WTC11 (cell line): ENCODE measurements around the gene MCF2L. TPM values are rescaled to one million over a fixed set of nuclear protein-coding genes. Genes with fewer than 3 reads are reported as not detected.

Experiments
- ATAC-seq: fragments of 200-7000 bp; cut with Tn5 transposase; 2 replicates; pipeline ENCODE4 v1.10.0; 2021; ENCODE audit warnings: mild to moderate bottlenecking, moderate library complexity
- CTCF ChIA-PET: fragments of 300-600 bp; sonication (Branson Sonifier 250); formaldehyde crosslinking; loops from one replicate; lab custom pipeline; 2021; ENCODE audit warnings: antibody characterized with exemption; lab: Charles Lee
- POLR2A ChIA-PET: fragments of 350-600 bp; sonication (Branson Sonifier 250); formaldehyde crosslinking; loops from one replicate; lab custom pipeline; 2021; ENCODE audit warnings: antibody characterized with exemption; lab: Charles Lee
- DNase-seq: peaks from one replicate; pipeline ENCODE4 v3.0.0; 2021; ENCODE audit warnings: low spot score
- H3K27ac Mint-ChIP-seq: 2 replicates; pipeline ENCODE4 v1.8.0; 2021; ENCODE audit warnings: mixed read lengths
- H3K27me3 Mint-ChIP-seq: 2 replicates; pipeline ENCODE4 v1.8.0; 2021; ENCODE audit warnings: low read depth, mild to moderate bottlenecking, moderate library complexity, mixed read lengths
- H3K36me3 Mint-ChIP-seq: 2 replicates; pipeline ENCODE4 v1.8.0; 2021; ENCODE audit warnings: mixed read lengths
- H3K4me1 Mint-ChIP-seq: 2 replicates; pipeline ENCODE4 v1.8.0; 2022; ENCODE audit warnings: mixed read lengths
- H3K4me3 Mint-ChIP-seq: 2 replicates; pipeline ENCODE4 v1.8.0; 2021; ENCODE audit warnings: mild to moderate bottlenecking, moderate library complexity, mixed read lengths
- H3K9me3 Mint-ChIP-seq: 2 replicates; pipeline ENCODE4 v1.8.0; 2021; ENCODE audit warnings: mixed read lengths
- AR ChIP-seq: fragments of 250-450 bp; sonication (Bioruptor Pico); IDR thresholded peaks from 2 replicates; pipeline ENCODE4 v1.9.0; 2021; ENCODE audit warnings: mild to moderate bottlenecking
- CREB1 ChIP-seq: sonication (generic); formaldehyde crosslinking; IDR thresholded peaks from 2 replicates; pipeline ENCODE4 v1.8.0; 2023; ENCODE audit warnings: mild to moderate bottlenecking, missing genetic modification reagents
- E2F4 ChIP-seq: sonication (generic); formaldehyde crosslinking; IDR thresholded peaks from 2 replicates; pipeline ENCODE4 v1.8.1; 2022; ENCODE audit warnings: low read depth, mild to moderate bottlenecking, moderate library complexity, missing genetic modification reagents, borderline replicate concordance
- E2F5 ChIP-seq: sonication (generic); formaldehyde crosslinking; IDR thresholded peaks from 2 replicates; pipeline ENCODE4 v1.8.1; 2022; ENCODE audit warnings: mild to moderate bottlenecking, moderate library complexity, missing genetic modification reagents
- FOXJ3 ChIP-seq: sonication (generic); formaldehyde crosslinking; IDR thresholded peaks from 2 replicates; pipeline ENCODE4 v1.9.0; 2021; ENCODE audit warnings: missing genetic modification reagents, mild to moderate bottlenecking, borderline replicate concordance
- FOXP1 ChIP-seq: sonication (generic); formaldehyde crosslinking; IDR thresholded peaks from 2 replicates; pipeline ENCODE4 v1.8.0; 2022; ENCODE audit warnings: missing genetic modification reagents, mild to moderate bottlenecking, moderate library complexity, borderline replicate concordance
- FOXP4 ChIP-seq: sonication (generic); formaldehyde crosslinking; IDR thresholded peaks from 2 replicates; pipeline ENCODE4 v1.8.0; 2022; ENCODE audit warnings: mild to moderate bottlenecking, missing genetic modification reagents
- HMGXB4 ChIP-seq: sonication (generic); formaldehyde crosslinking; IDR thresholded peaks from 2 replicates; pipeline ENCODE4 v1.8.1; 2023; ENCODE audit warnings: mild to moderate bottlenecking, moderate library complexity, missing genetic modification reagents
- MLX ChIP-seq: sonication (generic); formaldehyde crosslinking; IDR thresholded peaks from 2 replicates; pipeline ENCODE4 v1.8.1; 2023; ENCODE audit warnings: mild to moderate bottlenecking, missing genetic modification reagents, moderate library complexity
- OVOL2 ChIP-seq: fragments of 250-450 bp; sonication (Bioruptor Pico); IDR thresholded peaks from 2 replicates; pipeline ENCODE4 v1.9.0; 2021; ENCODE audit warnings: mild to moderate bottlenecking, borderline replicate concordance
- PRDM15 ChIP-seq: sonication (generic); formaldehyde crosslinking; IDR thresholded peaks from 2 replicates; pipeline ENCODE4 v1.8.0; 2022; ENCODE audit warnings: missing genetic modification reagents
- PREB ChIP-seq: sonication (generic); formaldehyde crosslinking; IDR thresholded peaks from 2 replicates; pipeline ENCODE4 v1.8.1; 2022; ENCODE audit warnings: mild to moderate bottlenecking, missing genetic modification reagents, moderate library complexity, borderline replicate concordance
- RORB ChIP-seq: fragments of 250-450 bp; sonication (Bioruptor Pico); IDR thresholded peaks from 2 replicates; pipeline ENCODE4 v1.9.0; 2021; ENCODE audit warnings: mild to moderate bottlenecking
- SMAD4 ChIP-seq: sonication (generic); formaldehyde crosslinking; IDR thresholded peaks from 2 replicates; pipeline ENCODE4 v1.8.0; 2022; ENCODE audit warnings: mild to moderate bottlenecking, missing genetic modification reagents
- ZNF396 ChIP-seq: fragments of 250-450 bp; sonication (Bioruptor Pico); IDR thresholded peaks from 2 replicates; pipeline ENCODE4 v1.8.0; 2021; ENCODE audit warnings: mild to moderate bottlenecking, moderate library complexity, borderline replicate concordance
- ZNF425 ChIP-seq: fragments of 250-450 bp; sonication (Bioruptor Pico); conservative IDR thresholded peaks from 2 replicates; pipeline ENCODE4 v1.9.0; 2021; ENCODE audit warnings: mild to moderate bottlenecking
- ZNF671 ChIP-seq: fragments of 250-450 bp; sonication (Bioruptor Pico); IDR thresholded peaks from 2 replicates; pipeline ENCODE4 v1.8.0; 2021; ENCODE audit warnings: mild to moderate bottlenecking
- total RNA-seq: library from RNA; stranded (reverse); gene quantifications from 3 replicates; pipeline ENCODE4 v1.2.3, GENCODE V29; 2021

MCF2L gene
- total RNA-seq, 1 experiment from 2014 or later = 34.8 TPM

- TF ChIP-seq FOXP1 (CRISPR knock-in tag) (no peak), HMGXB4 (CRISPR knock-in tag) (no peak), ZNF671 (no peak), E2F5 (CRISPR knock-in tag) (no peak), OVOL2 (CRISPR knock-in tag) (no peak)
These were observed 107.8 kb downstream of the MCF2L start (continued) for GRCh38 chr13:113076681-113077401.

- H3K9me3 Mint-ChIP-seq = no peaks in the 10 kb centered on the region
- no peak overlapping the region for H3K4me3 Mint-ChIP-seq
- DNase-seq = no peak
- H3K27me3 Mint-ChIP-seq = no peaks in the 10 kb centered on the region
- no peak for ATAC-seq
- no peaks in the 10 kb centered on the region for H3K4me1 Mint-ChIP-seq
- H3K27ac Mint-ChIP-seq = peak overlapping the region; percentile 83
- no peaks in the 10 kb centered on the region for H3K36me3 Mint-ChIP-seq
- ChIA-PET POLR2A (no interaction called here), CTCF (interaction anchor here (1.5 to 3.4 kb wide), 2 partner anchors 8 to 48 kb away, joined by 4 to 17 read pairs; no protein-coding TSS in a partner anchor)
- no peak for TF ChIP-seq ZNF425
- TF ChIP-seq FOXP4 (CRISPR knock-in tag) = no peak
- TF ChIP-seq CREB1 (CRISPR knock-in tag) = no peak
- no peak for TF ChIP-seq RORB (CRISPR knock-in tag)
- TF ChIP-seq FOXJ3 (CRISPR knock-in tag) = no peak
- TF ChIP-seq PREB (CRISPR knock-in tag) = no peak
- no peak for TF ChIP-seq AR (CRISPR knock-in tag)
- no peak for TF ChIP-seq PRDM15
- no peak for TF ChIP-seq SMAD4 (CRISPR knock-in tag)
- no peak for TF ChIP-seq MLX (CRISPR knock-in tag)
- TF ChIP-seq ZNF396 (CRISPR knock-in tag) = no peak
- no peak for TF ChIP-seq E2F4 (CRISPR knock-in tag)
- TF ChIP-seq OVOL2 (CRISPR knock-in tag) = no peak
These were observed 108.5 kb downstream of the MCF2L start for GRCh38 chr13:113077566-113077952.
